NCI-H187 (cell line): ENCODE data around the gene FLYWCH2.

ENCODE experiments used
- DNase-seq, 2 experiments: peaks; one replicate each; lab custom pipeline; 2025; lab: John Stamatoyannopoulos, UW

FLYWCH2 gene

DNA sequence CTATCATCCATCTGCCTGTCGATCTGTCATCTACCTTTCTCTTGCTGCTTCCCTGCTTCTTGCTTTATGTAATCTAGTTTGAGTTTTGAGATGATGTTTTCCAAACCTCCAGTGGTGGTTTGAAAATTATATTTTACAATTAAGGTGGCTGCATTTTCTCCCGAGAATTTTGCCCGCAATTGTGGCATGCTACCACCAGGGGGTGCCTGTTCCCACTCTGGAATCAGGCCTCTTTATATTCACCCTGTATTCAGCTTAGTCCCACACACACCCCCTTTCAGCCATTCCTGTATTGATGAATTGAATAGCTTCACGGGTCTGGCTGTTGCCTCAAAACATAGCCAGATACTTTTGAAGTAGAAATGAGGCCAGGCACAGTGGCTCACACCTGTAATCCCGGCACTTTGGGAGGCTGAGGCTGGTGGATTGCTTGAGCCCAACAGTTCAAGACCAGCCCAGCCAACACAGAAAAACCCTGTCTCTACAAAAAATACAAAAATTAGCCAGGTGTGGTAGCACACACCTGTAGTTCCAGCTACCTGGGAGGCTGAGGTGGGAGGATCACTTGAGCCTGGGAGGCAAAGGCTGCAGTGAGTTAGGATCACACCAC lies 28.2 kb upstream of the FLYWCH2 start:
- no peak for DNase-seq

DNA sequence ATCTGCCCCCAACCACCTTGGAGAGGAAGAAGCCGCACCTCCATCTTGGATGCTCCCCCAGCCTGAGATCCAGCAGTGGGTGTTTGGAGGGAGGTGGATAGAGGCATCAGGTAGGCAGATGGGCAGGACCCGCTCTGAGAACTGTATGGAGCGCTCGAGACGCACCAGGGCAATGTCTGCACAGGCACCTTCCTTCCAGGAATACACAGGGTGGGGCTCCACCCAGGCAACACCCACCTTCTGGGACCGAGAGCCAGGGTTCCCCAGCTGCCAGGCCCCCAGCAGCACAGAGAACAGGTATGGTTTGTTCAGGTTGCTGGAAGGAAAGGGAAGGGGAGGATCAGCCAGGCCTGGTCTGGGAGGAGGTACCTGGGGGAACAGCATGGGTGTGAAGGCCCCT lies 27.5 kb upstream of the FLYWCH2 start:
- no peak for DNase-seq

DNA sequence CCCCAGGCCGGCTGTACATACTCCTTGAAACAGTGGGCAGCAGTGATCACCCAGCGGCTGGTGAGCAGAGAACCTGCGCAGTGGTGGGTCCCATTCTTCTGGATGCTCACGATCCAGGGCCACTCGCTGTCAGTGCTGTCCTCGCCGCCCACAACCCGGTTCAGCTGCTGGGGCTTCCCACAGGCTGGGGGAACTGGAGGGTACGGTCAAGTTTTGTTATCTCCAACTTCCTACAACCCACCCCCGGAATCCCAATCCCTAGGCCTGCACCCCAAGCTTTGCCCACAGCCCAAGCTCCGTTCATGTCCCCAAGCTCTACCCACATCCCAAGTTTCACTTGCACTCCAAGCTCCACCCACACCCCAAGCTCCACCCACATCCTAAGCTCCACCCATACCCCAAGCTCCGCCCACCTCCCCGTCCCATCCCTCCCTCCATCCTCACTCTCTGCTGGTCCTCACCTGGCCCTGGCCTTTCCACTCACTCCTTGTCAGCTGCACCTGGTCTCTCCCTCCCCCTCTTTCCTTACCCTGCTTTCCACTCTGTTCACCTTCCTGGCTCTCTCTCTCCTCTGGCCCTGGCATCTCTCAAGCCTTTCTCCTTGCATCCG lies 26.8 kb upstream of the FLYWCH2 start:
- DNase-seq, result peak; percentile 15 to 16

DNA sequence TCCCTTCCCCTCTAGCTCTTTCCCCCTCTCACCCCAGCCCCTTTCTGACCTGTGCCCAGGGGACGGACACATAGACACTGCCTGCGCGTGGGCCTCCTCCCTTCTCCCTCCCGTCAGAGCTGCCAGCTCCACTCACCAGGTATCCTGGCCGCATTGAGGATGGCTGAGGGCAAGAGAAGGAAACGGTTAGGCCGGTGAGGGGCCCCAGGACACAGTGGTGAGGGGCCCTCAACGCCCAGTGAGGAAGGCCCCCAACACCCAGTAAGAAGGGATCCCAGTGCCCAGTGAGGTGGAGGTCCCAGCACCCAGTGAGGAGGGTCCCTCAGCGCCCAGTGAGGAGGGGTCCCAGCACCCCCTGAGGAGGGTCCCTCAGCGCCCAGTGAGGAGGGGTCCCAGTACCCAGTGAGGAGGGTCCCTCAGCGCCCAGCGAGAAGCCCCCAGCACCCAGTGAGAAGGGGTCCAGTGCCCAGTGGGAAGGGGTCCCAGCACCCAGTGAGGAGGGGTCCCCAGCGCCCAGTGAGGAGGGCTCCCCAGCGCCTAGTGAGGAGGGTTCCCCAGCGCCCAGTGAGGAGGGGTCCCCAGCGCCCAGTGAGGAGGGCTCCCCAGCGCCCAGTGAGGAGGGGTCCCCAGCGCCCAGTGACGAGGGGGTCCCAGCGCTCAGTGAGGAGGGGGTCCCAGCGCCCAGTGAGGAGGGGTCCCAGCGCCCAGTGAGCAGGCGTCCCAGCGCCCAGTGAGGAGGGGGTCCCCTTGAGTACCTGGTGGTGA lies 26.1 kb upstream of the FLYWCH2 start:
- DNase-seq, result no peak

DNA sequence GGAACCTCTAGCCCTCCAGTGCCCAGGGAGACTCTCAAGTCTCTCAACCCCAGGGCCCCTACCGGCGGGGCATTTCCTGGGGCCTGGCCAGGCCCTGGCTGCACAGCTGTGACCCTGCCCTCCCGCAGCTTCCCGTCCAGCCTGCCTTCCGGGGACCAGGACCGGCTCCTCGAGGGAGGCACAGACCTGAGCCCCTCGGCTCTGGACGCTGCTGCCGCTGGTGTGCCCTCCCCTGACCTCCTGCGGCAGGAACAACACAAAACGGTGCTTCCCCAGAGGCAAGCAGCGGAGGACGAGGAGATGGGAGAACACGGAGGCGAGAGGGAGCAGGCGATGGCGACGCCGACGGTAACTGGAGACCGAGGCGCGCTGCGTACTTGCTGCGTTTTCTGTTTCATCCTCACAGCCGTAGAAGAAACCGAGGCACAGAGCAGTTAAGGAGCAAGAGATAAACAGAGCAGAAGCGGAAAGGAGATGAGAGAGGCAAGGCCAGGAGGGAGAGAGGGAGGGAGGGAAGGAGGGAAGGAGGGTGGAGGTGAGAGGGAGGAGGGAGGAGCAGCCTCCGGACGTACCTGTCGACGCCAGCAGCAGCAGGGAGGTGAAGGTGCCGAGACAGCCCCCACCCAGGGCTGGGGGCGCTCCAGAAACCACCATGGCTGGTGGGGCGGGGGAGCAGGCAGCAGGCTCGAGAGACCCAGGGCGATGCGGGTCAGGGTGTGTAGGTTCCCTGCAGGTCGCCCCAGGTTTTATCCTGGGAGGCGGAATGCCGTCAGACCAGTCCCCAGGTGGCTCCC lies 25.4 kb upstream of the FLYWCH2 start, which contains the start of gene PRSS22:
Gene PRSS22 (minus strand): TSS at position 720 of the 794 bp plus-strand sequence. CDS start 66 bp downstream, at position 654.
- no peak for DNase-seq

DNA sequence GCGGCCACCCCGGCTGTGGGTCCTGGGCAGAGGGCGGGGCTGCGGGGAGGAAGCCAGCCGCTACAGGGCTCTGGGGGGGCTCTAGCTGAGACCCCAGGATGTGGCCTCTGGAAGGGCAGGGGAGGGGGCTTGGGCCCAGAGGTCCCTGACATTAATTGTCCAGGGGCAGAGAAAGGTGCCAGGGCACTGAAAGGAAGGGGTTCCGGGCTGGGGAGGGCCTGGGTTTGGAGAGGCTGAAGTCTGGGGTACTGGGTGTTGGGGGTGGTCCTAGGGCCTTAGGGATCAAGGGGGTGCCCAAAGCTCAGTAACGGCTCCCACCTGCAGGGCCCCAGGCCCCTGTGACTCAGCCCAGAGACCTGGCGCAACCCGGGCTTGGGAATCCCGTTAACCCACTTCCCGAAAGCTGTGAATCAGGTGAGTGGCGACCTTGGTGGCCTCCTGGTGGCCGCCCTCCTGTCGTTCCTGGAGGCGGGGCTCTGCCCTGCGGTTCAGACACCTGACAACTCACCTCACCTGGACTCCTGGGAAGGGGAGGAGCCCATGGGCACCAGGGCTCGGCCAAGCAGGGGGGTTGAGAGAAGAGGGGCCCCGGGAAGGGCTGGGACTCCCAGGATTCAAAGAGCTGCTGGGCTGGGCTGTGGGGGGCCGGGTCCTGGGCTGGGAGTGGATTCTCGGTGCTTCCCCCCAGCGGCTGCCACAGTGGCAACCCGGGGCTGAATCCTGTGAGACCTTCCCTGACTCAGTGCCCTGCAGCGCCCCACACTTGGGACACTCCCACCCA lies 24.6 kb upstream of the FLYWCH2 start:
- no peak for DNase-seq

DNA sequence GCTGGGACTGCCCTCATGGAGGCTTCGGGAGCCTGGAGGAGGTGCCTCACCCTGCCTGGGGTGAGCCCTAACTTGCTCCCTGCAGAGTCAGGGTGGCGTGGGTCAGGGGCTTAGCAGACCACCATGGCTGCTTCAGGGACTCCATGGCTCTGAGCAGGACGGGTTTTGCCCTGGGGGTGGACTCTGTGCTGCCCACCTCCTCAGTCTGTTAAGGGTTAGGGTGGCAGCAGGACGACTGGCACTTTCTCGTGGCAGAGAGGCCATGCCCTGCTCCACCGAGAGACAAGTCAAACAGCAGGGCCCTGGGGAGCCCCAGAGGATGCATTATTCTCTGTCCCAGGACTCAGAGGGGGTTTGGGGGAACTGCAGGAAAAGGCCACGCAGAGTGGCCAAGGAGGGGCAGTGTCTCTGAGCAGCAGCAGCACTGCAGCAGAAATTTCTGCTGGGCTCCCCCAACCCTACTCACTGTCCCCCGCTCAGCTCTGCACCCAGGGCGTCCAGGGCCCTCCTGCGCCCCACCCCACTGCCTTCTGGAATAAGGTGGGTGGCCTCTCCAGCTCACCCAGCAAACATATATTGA lies 23.2 kb upstream of the FLYWCH2 start:
- no peak for DNase-seq

DNA sequence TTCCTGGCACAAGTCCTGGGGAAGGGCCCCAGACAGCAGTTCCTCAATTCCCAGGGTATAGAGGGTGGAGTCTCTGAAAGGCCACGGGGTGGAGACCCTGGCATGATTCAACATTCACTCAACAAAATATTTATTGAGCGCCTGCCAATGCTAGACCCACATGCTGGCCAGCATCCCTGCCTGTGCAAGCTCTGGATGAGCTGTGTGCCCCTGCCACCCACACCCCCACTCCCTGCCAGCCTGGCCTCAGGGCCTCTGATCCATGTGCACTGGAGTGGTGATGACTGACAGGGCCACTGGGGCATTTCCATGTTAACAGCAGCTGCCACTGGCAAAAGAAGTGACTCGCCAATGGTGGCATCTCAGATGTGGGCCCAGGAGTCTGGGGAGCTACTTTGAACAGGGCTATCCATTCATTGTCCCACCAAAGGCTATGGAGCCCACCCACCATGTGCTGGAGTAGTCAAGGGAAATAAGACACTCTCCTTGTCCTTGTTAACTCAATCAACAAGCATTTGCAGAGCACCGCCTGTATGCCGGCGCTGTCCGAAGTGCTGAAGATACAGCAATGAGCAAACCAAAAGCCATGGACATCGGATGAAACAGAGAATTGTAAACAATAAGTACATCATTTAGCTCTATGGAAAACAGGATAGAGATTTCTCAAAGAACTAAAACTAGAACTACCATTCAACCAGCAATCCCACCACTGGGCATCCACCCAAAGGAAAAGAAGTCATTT lies 22.0 kb upstream of the FLYWCH2 start:
- DNase-seq, result no peak

DNA sequence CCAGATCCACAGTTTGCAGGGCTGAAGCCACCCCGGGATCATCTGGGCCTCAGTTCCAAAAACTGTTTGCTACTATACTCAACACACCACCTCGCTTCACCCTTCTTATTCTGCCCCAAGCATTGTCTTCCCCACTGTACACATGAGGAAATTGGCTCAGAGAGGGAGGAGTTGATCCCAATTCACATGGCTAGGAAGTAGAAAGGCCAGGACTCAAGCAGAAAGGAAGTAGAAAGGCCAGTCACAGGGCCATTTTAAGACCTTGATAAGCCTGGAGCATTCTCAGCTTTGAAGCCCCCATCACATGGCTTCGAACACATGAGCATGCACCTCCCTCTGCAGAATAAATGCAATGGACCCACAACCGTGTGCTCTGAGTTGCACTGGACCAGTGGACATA lies 17.4 kb upstream of the FLYWCH2 start:
- DNase-seq, result no peak

DNA sequence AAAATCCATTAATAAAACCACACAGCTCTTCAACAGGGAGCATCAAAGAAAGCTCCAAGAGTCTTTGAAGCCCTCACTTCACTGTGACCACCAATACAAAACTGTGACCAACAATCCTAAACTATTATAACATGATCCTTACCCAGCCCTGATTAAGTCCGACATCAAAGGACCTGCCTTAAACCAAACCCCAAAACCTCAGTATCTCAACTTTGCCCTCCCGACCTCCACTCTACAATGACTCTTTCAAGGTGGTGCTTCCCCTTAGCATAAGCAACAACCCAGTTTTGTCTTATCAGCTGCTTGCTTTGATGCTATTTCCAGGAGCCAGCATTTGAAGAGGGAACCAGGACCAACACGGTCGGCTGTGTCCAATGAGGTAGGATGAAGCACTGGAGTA lies 16.6 kb upstream of the FLYWCH2 start:
- no peak for DNase-seq

DNA sequence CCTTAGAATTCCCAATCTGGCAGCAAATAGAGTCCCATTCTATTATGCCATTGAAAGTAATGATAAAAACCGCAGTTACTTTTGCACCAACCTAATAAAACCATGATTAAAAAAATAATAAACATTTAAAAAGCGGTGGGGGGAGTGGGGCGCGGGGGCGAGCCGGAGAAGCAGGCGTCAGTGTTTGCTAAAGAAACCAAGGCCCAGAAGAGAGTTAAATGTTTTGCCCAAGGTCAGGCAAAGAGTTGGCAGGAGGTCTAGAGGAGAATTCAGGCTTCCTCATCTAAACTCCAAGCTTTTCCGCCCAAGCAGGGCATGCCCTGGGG lies 15.4 kb upstream of the FLYWCH2 start:
- DNase-seq, result no peak

DNA sequence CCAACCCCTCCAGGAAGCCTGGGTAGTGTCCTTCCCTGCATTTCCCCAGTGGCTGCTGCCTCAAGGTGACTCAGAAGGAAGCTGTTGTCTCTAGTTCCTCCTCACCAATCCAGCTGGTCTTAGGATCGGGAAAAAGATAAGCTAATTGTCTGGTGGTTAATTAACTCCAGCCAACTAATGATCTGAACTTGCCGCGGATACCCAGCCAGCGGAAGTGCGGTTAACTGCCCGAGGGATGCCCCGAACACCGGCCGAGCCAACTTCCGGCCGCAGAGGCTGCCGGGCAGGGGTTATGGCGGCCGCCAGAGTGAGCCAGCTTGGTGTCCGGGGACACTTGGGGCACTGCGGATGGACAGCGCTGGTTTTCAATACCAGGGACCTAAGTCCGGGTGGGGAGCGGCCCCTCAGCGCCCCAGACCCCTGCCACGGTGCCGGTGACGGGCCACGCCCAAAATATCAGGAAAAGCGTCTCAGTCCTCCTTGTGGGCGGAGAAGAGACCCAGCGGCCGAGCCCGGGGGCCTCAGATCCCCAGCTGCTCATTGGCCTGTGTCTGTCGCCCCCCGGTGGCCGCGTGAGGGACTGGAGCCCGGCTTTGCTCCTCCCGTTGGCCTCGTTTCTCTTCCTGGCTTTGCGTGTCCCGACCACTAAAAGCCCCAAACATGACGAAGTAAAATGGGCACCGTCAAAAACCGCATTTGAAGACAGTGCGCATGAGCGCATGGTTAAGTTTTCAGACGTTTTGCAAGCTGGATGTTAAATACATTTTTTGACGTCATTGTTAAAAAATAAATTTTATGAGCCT lies 14.8 kb upstream of the FLYWCH2 start:
- DNase-seq, result peak; percentile 89 to 97

DNA sequence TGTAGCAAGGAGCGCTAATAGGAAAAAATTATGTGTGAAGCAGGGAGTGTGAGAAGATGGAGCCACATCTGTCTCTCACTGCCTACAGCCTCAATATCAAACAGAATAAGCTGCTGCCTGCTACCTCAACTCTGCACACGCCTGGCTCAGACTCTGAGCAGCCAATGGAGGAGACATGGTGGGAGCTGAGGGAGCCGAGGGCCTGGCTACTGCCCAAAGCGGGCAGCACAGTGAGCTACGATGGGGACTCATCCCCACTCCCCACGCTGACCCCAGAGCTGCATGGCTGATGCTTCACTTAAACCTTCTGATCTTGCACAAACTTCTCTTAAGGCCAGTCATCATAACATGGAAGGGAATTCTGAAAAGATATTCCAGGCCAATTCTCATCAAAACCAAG lies 11.1 kb upstream of the FLYWCH2 start:
- DNase-seq, result no peak

DNA sequence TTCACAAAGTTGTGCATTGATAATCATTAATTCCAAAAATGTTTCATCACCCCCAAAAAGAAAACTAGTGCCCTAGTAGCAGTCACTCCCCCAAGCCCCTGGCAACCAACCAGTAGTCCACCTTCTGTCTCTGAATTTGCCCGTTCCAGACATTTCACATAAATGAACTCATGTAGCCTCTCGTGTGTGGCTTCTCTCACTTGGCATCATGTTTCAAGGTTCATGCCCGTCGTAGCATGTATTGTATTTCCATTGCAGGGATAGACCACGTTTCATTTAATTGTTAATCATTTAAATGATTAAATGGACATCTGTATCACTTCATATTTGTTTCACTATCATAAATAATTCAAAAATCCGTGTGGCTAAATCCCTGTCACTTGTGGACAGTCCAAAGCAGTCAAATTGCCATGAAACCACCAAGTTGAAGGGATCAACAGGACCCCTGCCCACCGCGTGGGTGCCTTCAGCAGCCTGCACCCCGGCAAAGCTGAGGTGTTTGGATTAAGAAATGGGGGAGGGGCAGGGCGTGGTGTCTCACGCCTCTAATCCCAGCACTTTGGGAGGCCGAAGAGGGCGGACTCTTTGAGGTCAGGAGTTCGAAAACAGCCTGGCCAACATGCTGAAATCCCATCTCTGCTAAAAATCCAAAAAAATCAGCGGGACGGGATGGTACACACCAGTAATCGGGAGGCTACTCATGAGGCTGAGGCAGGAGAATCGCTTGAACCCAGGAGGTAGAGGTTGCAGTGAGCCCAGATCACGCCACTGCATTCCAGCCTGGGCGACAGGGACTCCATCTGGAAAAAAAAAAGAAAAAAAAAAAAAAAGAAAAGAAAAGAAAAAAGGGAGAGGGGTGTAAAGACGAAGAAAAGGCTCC lies 8.7 kb upstream of the FLYWCH2 start:
- DNase-seq, result no peak

DNA sequence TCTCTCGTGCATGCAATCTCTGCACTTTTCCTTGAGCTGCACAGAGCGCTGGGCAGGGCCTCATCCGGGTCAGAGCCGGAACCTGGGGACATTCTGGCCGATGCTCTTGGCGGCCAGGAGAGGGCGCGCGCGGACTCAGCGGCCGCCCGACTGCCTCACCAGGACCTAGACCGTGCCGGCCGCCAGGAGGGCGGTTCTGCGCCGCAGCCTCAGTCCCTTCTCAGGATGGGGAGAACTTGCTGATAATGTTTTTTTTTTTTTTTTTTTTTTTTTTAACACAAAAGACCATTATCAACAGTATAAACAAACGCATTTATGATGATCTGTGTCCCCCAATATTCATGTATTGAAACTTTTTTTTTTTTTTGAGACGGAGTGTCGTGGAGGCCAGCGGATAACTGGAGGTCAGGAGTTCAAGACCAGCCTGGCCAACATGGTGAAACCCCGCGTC lies 8.1 kb upstream of the FLYWCH2 start:
- DNase-seq, result peak; percentile 54 to 60

DNA sequence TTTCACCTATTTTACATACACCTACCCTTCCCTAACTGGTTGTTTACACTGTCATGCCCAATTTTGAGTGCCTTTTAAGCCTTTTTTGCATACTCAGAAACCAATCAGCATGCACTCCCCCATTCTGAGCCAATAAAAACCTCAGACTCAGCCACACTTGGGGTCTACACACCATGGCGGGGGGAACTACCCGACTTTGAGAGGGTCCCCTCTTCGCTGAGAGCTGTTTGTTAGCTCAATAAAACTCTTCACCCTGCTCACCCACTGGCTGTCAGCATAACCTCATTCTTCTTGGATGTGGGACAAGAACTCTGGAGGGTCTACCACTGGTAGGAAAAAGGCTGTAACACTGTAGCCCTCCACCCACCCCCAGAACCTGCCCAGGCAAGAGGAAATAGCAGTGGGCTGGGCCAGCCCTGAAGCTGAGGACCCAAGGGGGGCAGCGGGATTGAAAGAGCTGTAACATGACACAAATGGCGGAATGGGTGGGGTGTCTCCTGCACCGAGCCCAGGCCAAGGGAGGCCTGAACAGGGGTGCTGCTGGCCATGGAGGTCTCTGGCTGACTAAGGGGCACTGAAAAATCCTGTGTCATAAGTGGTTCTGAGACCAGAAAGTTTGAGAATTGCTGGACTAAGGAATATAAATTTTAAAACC lies 3.0 kb upstream of the FLYWCH2 start:
- no peak for DNase-seq

DNA sequence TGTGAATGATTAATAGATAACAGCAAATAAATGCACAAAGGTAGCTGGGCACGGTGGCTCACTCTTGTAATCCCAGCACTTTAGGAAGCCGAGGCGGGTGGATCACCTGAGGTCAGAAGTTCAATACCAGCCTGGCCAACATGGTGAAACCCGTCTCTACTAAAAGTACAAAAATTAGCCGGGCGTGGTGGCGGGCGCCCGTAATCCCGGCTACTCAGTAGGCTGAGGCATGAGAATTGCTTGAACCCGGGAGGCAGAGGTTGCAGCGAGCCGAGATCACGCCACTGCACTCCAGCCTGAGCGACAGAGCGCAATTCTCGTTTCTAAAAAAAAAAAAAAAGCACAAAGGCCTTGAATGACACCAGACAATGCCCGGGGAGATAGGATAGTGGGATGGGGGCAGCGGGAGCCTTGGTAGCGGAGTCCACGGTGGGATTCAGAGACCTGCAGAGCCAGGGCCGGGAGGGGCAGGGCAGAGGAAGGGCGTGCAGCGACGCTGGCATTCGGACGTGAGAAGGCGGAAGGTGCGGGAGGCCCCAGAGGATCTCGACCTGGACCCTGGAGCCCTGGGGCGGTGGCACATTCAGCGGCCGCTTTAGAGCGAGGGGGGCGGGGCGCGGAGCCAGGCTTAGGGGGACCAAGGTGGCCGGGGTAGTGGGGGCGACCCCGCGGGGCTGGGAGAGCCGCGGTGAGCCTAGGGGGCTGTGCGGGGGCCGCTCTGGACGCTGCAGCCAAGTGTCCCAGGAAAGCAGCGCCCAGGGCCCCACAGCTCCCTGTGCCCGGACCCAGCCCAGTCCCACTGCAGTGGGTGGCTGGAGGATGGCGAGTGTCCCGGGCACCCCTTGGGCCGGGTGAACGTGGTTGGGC lies 999 bp upstream of the FLYWCH2 start:
- no peak for DNase-seq
